ENCODE results near the gene RRAD.

The RRAD gene

GRCh38 chr16:66917741-66918140 is 7.6 kb downstream of the RRAD start:
- H3K4me1 ChIP-seq (ENCODE audit: control insufficient read depth in 1 of 2, insufficient read depth in 2 of 2, low read length in 2 of 2): no peaks in the 10 kb centered on the region
- no peak overlapping the region for H2BK12ac ChIP-seq (ENCODE audit: low read length)
- H3K27me3 ChIP-seq (ENCODE audit: insufficient read depth, low read length): no peaks in the 10 kb centered on the region
- no CpG with 5 or more reads among the region's 9 CpGs for WGBS (ENCODE audit: extremely low coverage, insufficient coverage, insufficient read length)
- no peak overlapping the region for H4K12ac ChIP-seq (ENCODE audit: low read depth, low read length)
- H2AFZ ChIP-seq (ENCODE audit: insufficient read depth, low read length, poor library complexity): no peak overlapping the region
- no peak overlapping the region for H3K4me2 ChIP-seq (ENCODE audit: low read length)
- no peak overlapping the region for H3K9ac ChIP-seq (ENCODE audit: low read length)
- H3K4me3 ChIP-seq (ENCODE audit: low read depth, low read length): no peak overlapping the region
- H2AK5ac ChIP-seq (ENCODE audit: low read length): no peak overlapping the region
- DNase-seq: no peak
- no peak overlapping the region for H3K14ac ChIP-seq (ENCODE audit: low read length)
- no peaks in the 10 kb centered on the region for H3K79me2 ChIP-seq (ENCODE audit: control insufficient read depth, insufficient read depth, low read length, poor library complexity)
- H3K18ac ChIP-seq (ENCODE audit: low read length): no peak overlapping the region
- no peak overlapping the region for H3K4ac ChIP-seq (ENCODE audit: low read depth, low read length)
- H3K36me3 ChIP-seq (ENCODE audit: control insufficient read depth in 1 of 2, insufficient read depth in 2 of 2, low read length in 2 of 2): no peaks in the 10 kb centered on the region
- H3K27ac ChIP-seq (ENCODE audit: low read depth, low read length): no peak overlapping the region
- no peak overlapping the region for H4K91ac ChIP-seq (ENCODE audit: low read depth, low read length)
- H4K8ac ChIP-seq (ENCODE audit: low read depth, low read length): no peak overlapping the region
- no peak overlapping the region for H2BK5ac ChIP-seq (ENCODE audit: low read depth, low read length, poor library complexity)
- H3K79me1 ChIP-seq (ENCODE audit: low read length): no peaks in the 10 kb centered on the region
- H3K23ac ChIP-seq (ENCODE audit: low read length): no peak overlapping the region
- H3K9me3 ChIP-seq (ENCODE audit: insufficient read depth, low read depth, low read length): no peaks in the 10 kb centered on the region
- no peak overlapping the region for H2BK120ac ChIP-seq (ENCODE audit: insufficient read depth, low read length, poor library complexity)

GRCh38 chr16:66916518-66916917 is 8.8 kb downstream of the RRAD start:
- Histone ChIP-seq H4K8ac (ENCODE audit: low read depth, low read length) (no peak overlapping the region), H3K4ac (ENCODE audit: low read depth, low read length) (no peak overlapping the region), H3K18ac (ENCODE audit: low read length) (no peak overlapping the region), H3K79me1 (ENCODE audit: low read length) (no peaks in the 10 kb centered on the region), H3K4me2 (ENCODE audit: low read length) (no peak overlapping the region), H2BK120ac (ENCODE audit: insufficient read depth, low read length, poor library complexity) (no peak overlapping the region), H2BK5ac (ENCODE audit: low read depth, low read length, poor library complexity) (no peak overlapping the region), H3K23ac (ENCODE audit: low read length) (no peak overlapping the region), H3K4me3 (ENCODE audit: low read depth, low read length) (no peak overlapping the region), H3K27ac (ENCODE audit: low read depth, low read length) (no peak overlapping the region), H4K91ac (ENCODE audit: low read depth, low read length) (no peak overlapping the region), H4K12ac (ENCODE audit: low read depth, low read length) (no peak overlapping the region), H3K27me3 (ENCODE audit: insufficient read depth, low read length) (no peaks in the 10 kb centered on the region), H2AK5ac (ENCODE audit: low read length) (no peak overlapping the region), H3K9me3 (ENCODE audit: insufficient read depth, low read depth, low read length) (no peaks in the 10 kb centered on the region), H3K9ac (ENCODE audit: low read length) (no peak overlapping the region), H2AFZ (ENCODE audit: insufficient read depth, low read length, poor library complexity) (no peak overlapping the region), H3K4me1 (ENCODE audit: control insufficient read depth in 1 of 2, insufficient read depth in 2 of 2, low read length in 2 of 2) (no peaks in the 10 kb centered on the region), H3K36me3 (ENCODE audit: control insufficient read depth in 1 of 2, insufficient read depth in 2 of 2, low read length in 2 of 2) (no peaks in the 10 kb centered on the region), H3K79me2 (ENCODE audit: control insufficient read depth, insufficient read depth, low read length, poor library complexity) (no peaks in the 10 kb centered on the region), H2BK12ac (ENCODE audit: low read length) (no peak overlapping the region), H3K14ac (ENCODE audit: low read length) (no peak overlapping the region)
- WGBS (ENCODE audit: extremely low coverage, insufficient coverage, insufficient read length): no CpG with 5 or more reads among the region's 6 CpGs
- no peak for DNase-seq

- Histone ChIP-seq H3K79me2 (ENCODE audit: control insufficient read depth, insufficient read depth, low read length, poor library complexity) (no peaks in the 10 kb centered on the region), H4K8ac (ENCODE audit: low read depth, low read length) (no peak overlapping the region), H3K36me3 (ENCODE audit: control insufficient read depth in 1 of 2, insufficient read depth in 2 of 2, low read length in 2 of 2) (no peaks in the 10 kb centered on the region), H4K91ac (ENCODE audit: low read depth, low read length) (no peak overlapping the region), H2AFZ (ENCODE audit: insufficient read depth, low read length, poor library complexity) (no peak overlapping the region), H3K18ac (ENCODE audit: low read length) (no peak overlapping the region), H4K12ac (ENCODE audit: low read depth, low read length) (no peak overlapping the region), H3K27me3 (ENCODE audit: insufficient read depth, low read length) (no peaks in the 10 kb centered on the region), H2BK120ac (ENCODE audit: insufficient read depth, low read length, poor library complexity) (no peak overlapping the region), H3K27ac (ENCODE audit: low read depth, low read length) (no peak overlapping the region), H3K23ac (ENCODE audit: low read length) (no peak overlapping the region), H3K4me1 (ENCODE audit: control insufficient read depth in 1 of 2, insufficient read depth in 2 of 2, low read length in 2 of 2) (no peaks in the 10 kb centered on the region), H2BK5ac (ENCODE audit: low read depth, low read length, poor library complexity) (no peak overlapping the region), H2BK12ac (ENCODE audit: low read length) (no peak overlapping the region), H3K4ac (ENCODE audit: low read depth, low read length) (no peak overlapping the region), H3K9ac (ENCODE audit: low read length) (no peak overlapping the region), H3K79me1 (ENCODE audit: low read length) (no peaks in the 10 kb centered on the region), H3K9me3 (ENCODE audit: insufficient read depth, low read depth, low read length) (no peaks in the 10 kb centered on the region), H2AK5ac (ENCODE audit: low read length) (no peak overlapping the region), H3K4me3 (ENCODE audit: low read depth, low read length) (no peak overlapping the region), H3K4me2 (ENCODE audit: low read length) (no peak overlapping the region), H3K14ac (ENCODE audit: low read length) (no peak overlapping the region)
- WGBS (ENCODE audit: extremely low coverage, insufficient coverage, insufficient read length): no CpG with 5 or more reads among the region's 7 CpGs
- no peak for DNase-seq
These were observed 10.3 kb downstream of the RRAD start for GRCh38 chr16:66915041-66915440.

GRCh38 chr16:66914541-66914940 is 10.8 kb downstream of the RRAD start:
- Histone ChIP-seq H4K91ac (ENCODE audit: low read depth, low read length) (no peak overlapping the region), H3K9me3 (ENCODE audit: insufficient read depth, low read depth, low read length) (no peaks in the 10 kb centered on the region), H2BK12ac (ENCODE audit: low read length) (no peak overlapping the region), H3K79me1 (ENCODE audit: low read length) (no peaks in the 10 kb centered on the region), H2AK5ac (ENCODE audit: low read length) (no peak overlapping the region), H2BK120ac (ENCODE audit: insufficient read depth, low read length, poor library complexity) (no peak overlapping the region), H3K4ac (ENCODE audit: low read depth, low read length) (no peak overlapping the region), H3K27ac (ENCODE audit: low read depth, low read length) (no peak overlapping the region), H2BK5ac (ENCODE audit: low read depth, low read length, poor library complexity) (no peak overlapping the region), H3K4me2 (ENCODE audit: low read length) (no peak overlapping the region), H3K4me3 (ENCODE audit: low read depth, low read length) (no peak overlapping the region), H3K27me3 (ENCODE audit: insufficient read depth, low read length) (no peaks in the 10 kb centered on the region), H4K12ac (ENCODE audit: low read depth, low read length) (no peak overlapping the region), H3K14ac (ENCODE audit: low read length) (no peak overlapping the region), H3K18ac (ENCODE audit: low read length) (no peak overlapping the region), H3K4me1 (ENCODE audit: control insufficient read depth in 1 of 2, insufficient read depth in 2 of 2, low read length in 2 of 2) (no peaks in the 10 kb centered on the region), H3K79me2 (ENCODE audit: control insufficient read depth, insufficient read depth, low read length, poor library complexity) (no peaks in the 10 kb centered on the region), H3K9ac (ENCODE audit: low read length) (no peak overlapping the region), H3K36me3 (ENCODE audit: control insufficient read depth in 1 of 2, insufficient read depth in 2 of 2, low read length in 2 of 2) (no peaks in the 10 kb centered on the region), H2AFZ (ENCODE audit: insufficient read depth, low read length, poor library complexity) (no peak overlapping the region), H3K23ac (ENCODE audit: low read length) (no peak overlapping the region), H4K8ac (ENCODE audit: low read depth, low read length) (no peak overlapping the region)
- WGBS (ENCODE audit: extremely low coverage, insufficient coverage, insufficient read length): 100% methylated on average over 1 of the region's 7 CpGs
- DNase-seq: no peak
